Prostate gland (tissue), 2 donors: Measurements from ENCODE around the gene GABRG3. TPM values are rescaled to one million over a fixed set of nuclear protein-coding genes. Genes with fewer than 3 reads are reported as not detected.

ENCODE experiments used
- DNase-seq: peaks from one replicate; pipeline ENCODE4 v3.0.0-alpha.2; 2019; ENCODE audit warnings: low spot score
- H3K27ac ChIP-seq, 2 donors: fragments of 200-600 bp; sonication (generic); 2 replicates each; pipeline ENCODE4 v1.5.1; 2017 to 2019
- H3K27me3 ChIP-seq: fragments of 200-600 bp; sonication (generic); replicated peaks from 2 replicates; pipeline ENCODE4 v1.5.1; 2019; ENCODE audit not compliant: insufficient read depth
- H3K36me3 ChIP-seq, 2 donors: fragments of 200-600 bp; sonication (generic); 1 replicate in 1 of 2; 2 replicates in 1 of 2; pipeline versions ENCODE4 v1.5.1 to v1.8.1; 2017 to 2019
- H3K4me1 ChIP-seq: fragments of 200-600 bp; sonication (generic); replicated peaks from 2 replicates; pipeline ENCODE4 v1.5.1; 2019
- H3K4me3 ChIP-seq, 2 donors: fragments of 200-600 bp; sonication (generic); 2 replicates each; pipeline ENCODE4 v1.5.1; 2017 to 2019
- H3K9me3 ChIP-seq: fragments of 200-600 bp; sonication (generic); 2 replicates; pipeline ENCODE4 v1.5.1; 2017
- CTCF ChIP-seq, 4 experiments: fragments of 200-600 bp in 2 of 4; fragments of 450-650 bp in 2 of 4; sonication (generic) in 2 of 4; IDR thresholded peaks; 1 replicate in 3 of 4; 2 replicates in 1 of 4; pipeline ENCODE4 v1.5.1; 2016 to 2019; ENCODE audit warnings: antibody characterized with exemption in 4 of 4, mild to moderate bottlenecking in 2 of 4, moderate library complexity in 2 of 4
- POLR2A ChIP-seq: fragments of 450-650 bp; IDR thresholded peaks from one replicate; pipeline ENCODE4 v1.6.1; 2016; ENCODE audit warnings: antibody characterized with exemption, mild to moderate bottlenecking
- POLR2AphosphoS5 ChIP-seq: sonication (generic); formaldehyde crosslinking; IDR thresholded peaks from one replicate; pipeline ENCODE4 v1.6.1; 2017; ENCODE audit warnings: antibody characterized with exemption
- WGBS: methylation state at CpG from one replicate; pipeline ENCODE4 v1.1.5; 2018; 5-methylcytosine and 5-hydroxymethylcytosine counted together
- intact Hi-C: fragments of 100-400 bp; cut with DNase I; formaldehyde crosslinking; loops from one replicate; pipeline ENCODE4 v1.14.2; 2022
- total RNA-seq, 2 donors: library from RNA; depleted of rRNA; stranded (reverse); fragments of >200 nt; gene quantifications; one replicate each; pipeline ENCODE4 v1.1.0, GENCODE V29; 2016

GABRG3 gene
- total RNA-seq, 2 donors from 2014 or later: 15.6 to 35.4 TPM

DNA sequence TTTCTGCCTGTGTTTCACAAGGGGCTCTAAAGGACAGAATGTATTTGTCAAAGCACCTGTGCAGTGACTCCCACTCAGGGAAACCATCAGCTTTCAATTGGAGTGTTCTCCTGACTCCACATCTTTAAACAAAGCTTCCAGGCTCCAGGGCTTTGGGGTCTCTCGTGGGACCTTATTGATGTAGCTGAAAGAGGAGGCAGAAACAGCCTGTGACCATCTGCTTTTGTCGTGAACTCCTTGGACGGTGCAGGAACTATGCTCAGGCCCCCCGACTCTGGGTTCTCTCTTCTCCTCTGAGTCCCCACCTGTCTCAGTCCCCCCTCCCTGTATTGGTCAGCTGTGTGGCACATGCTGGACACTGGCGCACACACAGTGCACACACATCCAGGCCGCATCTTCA is 486.8 kb downstream of the GABRG3 start:
- no peaks in the 10 kb centered on the region for H3K4me1 ChIP-seq
- no peak for TF ChIP-seq POLR2AphosphoS5
- no peak for TF ChIP-seq POLR2A
- TF ChIP-seq CTCF (IDR thresholded peaks at IDR 0.05): no peak
- WGBS: 94% methylated on average over 6 of the region's 6 CpGs

DNA sequence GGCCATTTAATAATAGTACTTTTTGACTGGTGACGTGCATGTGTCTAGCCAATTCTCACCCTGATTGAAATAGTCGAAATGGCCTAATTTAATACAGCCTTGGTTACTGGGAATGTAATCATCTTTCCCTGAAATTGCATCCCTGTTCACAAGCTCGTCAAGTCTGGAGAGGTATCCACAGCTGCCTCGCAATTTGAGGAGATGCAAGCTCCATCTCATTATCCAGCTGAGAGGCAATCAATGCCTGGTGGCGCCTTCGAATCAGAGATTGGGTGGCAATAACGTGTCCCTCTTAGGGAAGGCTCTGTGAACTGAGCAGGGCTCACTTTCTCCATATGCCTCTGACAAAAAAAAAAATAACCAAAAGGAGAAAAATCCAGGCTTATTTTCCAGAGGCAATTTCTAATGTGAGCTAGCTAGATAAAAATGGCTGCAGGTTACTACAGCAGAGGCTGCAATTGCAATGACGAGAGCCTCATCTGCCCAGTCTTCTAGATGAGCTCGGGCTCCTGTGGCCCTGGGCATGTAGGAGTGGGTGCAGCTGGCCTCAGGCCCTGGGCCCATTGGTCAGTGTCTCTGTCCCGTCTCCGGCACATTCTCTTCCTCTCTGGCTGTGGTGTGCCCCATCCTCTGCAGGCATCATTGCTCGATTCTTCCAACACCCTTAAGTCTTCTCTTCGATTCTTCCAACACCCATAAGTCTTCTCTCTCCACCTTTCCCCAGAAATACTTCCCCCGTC is 487.5 kb downstream of the GABRG3 start:
- Histone ChIP-seq H3K27ac (no peak overlapping the region), H3K36me3 (no peaks in the 10 kb centered on the region), H3K27me3 (no peaks in the 10 kb centered on the region), H3K4me1 (no peaks in the 10 kb centered on the region), H3K9me3 (no peaks in the 10 kb centered on the region), H3K4me3 (no peak overlapping the region)
- TF ChIP-seq POLR2AphosphoS5 (no peak), POLR2A (no peak), CTCF (IDR thresholded peaks at IDR 0.05) (no peak)
- WGBS: 91% methylated on average over 14 of the region's 14 CpGs
- intact Hi-C loops: no loop called here
- DNase-seq: no peak

More for the DNA sequence above, 486.8 kb downstream of the GABRG3 start:
- H3K4me3 ChIP-seq: no peak overlapping the region
- DNase-seq: no peak
- no peaks in the 10 kb centered on the region for H3K36me3 ChIP-seq
- no peaks in the 10 kb centered on the region for H3K9me3 ChIP-seq
- no peak overlapping the region for H3K27ac ChIP-seq
- intact Hi-C loops: no loop called here
- no peaks in the 10 kb centered on the region for H3K27me3 ChIP-seq

DNA sequence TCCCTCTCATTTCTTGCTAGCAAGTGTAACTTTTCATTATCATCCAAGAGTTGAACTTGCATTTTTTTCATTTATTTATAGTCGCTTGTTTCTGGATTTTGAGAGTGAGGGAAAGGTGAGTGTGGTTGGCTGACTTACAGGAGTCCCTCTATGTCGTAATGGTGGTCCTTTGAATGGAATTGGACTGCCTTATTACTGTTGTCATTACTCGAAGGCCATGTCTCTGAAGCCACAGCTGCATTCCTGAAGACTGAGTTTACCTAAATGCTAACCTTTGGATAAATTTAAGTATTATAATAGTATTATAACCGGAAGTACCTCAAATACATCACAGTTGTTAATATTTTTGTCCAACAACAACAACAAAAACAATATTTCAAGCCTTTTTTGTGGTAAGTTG is 488.9 kb downstream of the GABRG3 start:
- no peak overlapping the region for H3K27ac ChIP-seq
- intact Hi-C loops: no loop called here
- no peak for DNase-seq
- H3K9me3 ChIP-seq: no peaks in the 10 kb centered on the region
- H3K27me3 ChIP-seq: no peaks in the 10 kb centered on the region
- TF ChIP-seq CTCF (IDR thresholded peaks at IDR 0.05) (no peak), POLR2AphosphoS5 (no peak), POLR2A (no peak)
- WGBS: 85% methylated on average over 4 of the region's 4 CpGs
- no peaks in the 10 kb centered on the region for H3K36me3 ChIP-seq
- H3K4me1 ChIP-seq: no peaks in the 10 kb centered on the region
- H3K4me3 ChIP-seq: no peak overlapping the region

DNA sequence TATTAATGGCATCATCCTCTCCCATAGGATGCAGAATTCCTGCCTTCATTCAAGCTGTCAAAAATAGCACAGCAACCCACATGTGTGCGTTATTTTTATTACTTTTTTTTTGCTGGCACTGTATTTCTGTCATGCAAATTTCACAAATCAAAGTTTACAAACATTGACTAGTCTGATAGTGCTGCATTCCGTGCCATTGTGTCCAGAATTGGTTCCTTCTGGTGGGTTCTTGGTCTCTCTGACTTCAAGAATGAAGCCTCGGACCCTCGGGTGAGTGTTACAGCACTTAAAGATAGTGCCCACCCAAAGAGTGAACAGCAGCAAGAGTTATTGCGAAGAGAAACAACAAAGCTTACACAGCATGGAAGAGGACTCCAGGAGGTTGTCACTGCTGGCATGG is 490.2 kb downstream of the GABRG3 start:
- no peak for DNase-seq
- no peaks in the 10 kb centered on the region for H3K9me3 ChIP-seq
- H3K36me3 ChIP-seq: no peaks in the 10 kb centered on the region
- H3K27ac ChIP-seq: no peak overlapping the region
- intact Hi-C loops: no loop called here
- TF ChIP-seq POLR2AphosphoS5 (no peak), POLR2A (no peak), CTCF (IDR thresholded peaks at IDR 0.05) (no peak)
- H3K4me3 ChIP-seq: no peak overlapping the region
- no peaks in the 10 kb centered on the region for H3K4me1 ChIP-seq
- 79% methylated on average over 5 of the region's 5 CpGs for WGBS
- H3K27me3 ChIP-seq: no peaks in the 10 kb centered on the region

GRCh38 chr15:27463525-27464088 is 492.6 kb downstream of the GABRG3 start:
- no peak for DNase-seq
- no peak overlapping the region for H3K27ac ChIP-seq
- intact Hi-C loops: no loop called here
- H3K36me3 ChIP-seq: no peaks in the 10 kb centered on the region
- no peaks in the 10 kb centered on the region for H3K9me3 ChIP-seq
- no peaks in the 10 kb centered on the region for H3K4me1 ChIP-seq
- no peaks in the 10 kb centered on the region for H3K27me3 ChIP-seq
- WGBS: 81% methylated on average over 8 of the region's 8 CpGs
- no peak for TF ChIP-seq POLR2A
- TF ChIP-seq CTCF (IDR thresholded peaks at IDR 0.05): no peak
- TF ChIP-seq POLR2AphosphoS5: no peak
- no peak overlapping the region for H3K4me3 ChIP-seq
